ENCODE data around the gene PARD3.

Gene PARD3

GRCh38 chr10:34576797-34577196, 238.3 kb downstream of the PARD3 start:
- Histone ChIP-seq H3K4ac (ENCODE audit: low read depth, low read length) (no peak overlapping the region), H2BK12ac (ENCODE audit: low read length) (no peak overlapping the region), H3K79me1 (ENCODE audit: low read length) (no peaks in the 10 kb centered on the region), H3K9ac (ENCODE audit: low read length) (no peak overlapping the region), H4K91ac (ENCODE audit: low read depth, low read length) (no peak overlapping the region), H3K9me3 (ENCODE audit: insufficient read depth, low read depth, low read length) (no peaks in the 10 kb centered on the region), H4K12ac (ENCODE audit: low read depth, low read length) (no peak overlapping the region), H3K36me3 (ENCODE audit: control insufficient read depth in 1 of 2, insufficient read depth in 2 of 2, low read length in 2 of 2) (peaks cover 0 to 1% of the 10 kb centered on the region in 2 experiments), H3K79me2 (ENCODE audit: control insufficient read depth, insufficient read depth, low read length, poor library complexity) (no peaks in the 10 kb centered on the region), H3K27me3 (ENCODE audit: insufficient read depth, low read length) (no peaks in the 10 kb centered on the region), H4K8ac (ENCODE audit: low read depth, low read length) (no peak overlapping the region), H3K4me1 (ENCODE audit: control insufficient read depth in 1 of 2, insufficient read depth in 2 of 2, low read length in 2 of 2) (no peaks in the 10 kb centered on the region), H2AK5ac (ENCODE audit: low read length) (no peak overlapping the region), H3K27ac (ENCODE audit: low read depth, low read length) (no peak overlapping the region), H3K14ac (ENCODE audit: low read length) (no peak overlapping the region), H3K4me2 (ENCODE audit: low read length) (no peak overlapping the region), H2AFZ (ENCODE audit: insufficient read depth, low read length, poor library complexity) (no peak overlapping the region), H3K18ac (ENCODE audit: low read length) (no peak overlapping the region), H3K4me3 (ENCODE audit: low read depth, low read length) (no peak overlapping the region), H2BK5ac (ENCODE audit: low read depth, low read length, poor library complexity) (no peak overlapping the region), H3K23ac (ENCODE audit: low read length) (peak overlapping the region; percentile 87), H2BK120ac (ENCODE audit: insufficient read depth, low read length, poor library complexity) (no peak overlapping the region)
- WGBS (ENCODE audit: extremely low coverage, insufficient coverage, insufficient read length): no CpG with 5 or more reads among the region's 4 CpGs
- DNase-seq: no peak

GRCh38 chr10:34575882-34576281, 239.2 kb downstream of the PARD3 start:
- H3K27ac ChIP-seq (ENCODE audit: low read depth, low read length): no peak overlapping the region

DNA sequence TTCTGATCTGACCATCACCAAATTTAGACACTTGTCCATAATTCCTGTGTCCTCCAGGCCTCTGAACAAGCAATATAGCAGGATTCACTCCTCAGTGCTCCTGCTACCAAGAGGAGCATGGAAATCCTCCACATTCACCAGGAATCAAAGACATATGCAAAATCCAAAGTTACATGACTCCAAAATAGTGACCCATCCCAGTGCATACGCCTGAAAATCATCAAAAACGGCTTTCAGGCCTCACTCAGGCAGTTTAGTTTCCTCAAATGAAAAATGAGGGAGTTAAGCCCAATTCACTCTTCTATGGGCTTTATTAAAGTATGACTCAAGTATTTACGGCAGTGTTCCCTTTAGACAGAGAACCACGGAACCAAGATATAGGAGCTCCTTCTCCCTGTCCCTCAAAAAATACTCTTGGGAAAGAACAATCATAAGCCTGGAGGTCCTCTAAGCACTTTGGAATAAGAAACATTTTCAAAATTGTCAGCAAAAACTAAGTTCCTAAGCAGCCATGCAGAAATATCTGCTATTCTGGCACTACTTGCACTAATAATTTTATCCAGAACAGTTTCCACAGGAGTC, 240.7 kb downstream of the PARD3 start:
- Histone ChIP-seq H3K4me2 (ENCODE audit: low read length) (no peak overlapping the region), H4K91ac (ENCODE audit: low read depth, low read length) (no peak overlapping the region), H2BK5ac (ENCODE audit: low read depth, low read length, poor library complexity) (no peak overlapping the region), H2BK120ac (ENCODE audit: insufficient read depth, low read length, poor library complexity) (no peak overlapping the region), H3K4me3 (ENCODE audit: low read depth, low read length) (no peak overlapping the region), H3K4ac (ENCODE audit: low read depth, low read length) (no peak overlapping the region), H3K79me2 (ENCODE audit: control insufficient read depth, insufficient read depth, low read length, poor library complexity) (no peaks in the 10 kb centered on the region), H3K4me1 (ENCODE audit: control insufficient read depth in 1 of 2, insufficient read depth in 2 of 2, low read length in 2 of 2) (no peaks in the 10 kb centered on the region), H3K79me1 (ENCODE audit: low read length) (no peaks in the 10 kb centered on the region), H2AK5ac (ENCODE audit: low read length) (no peak overlapping the region), H3K27ac (ENCODE audit: low read depth, low read length) (no peak overlapping the region), H3K18ac (ENCODE audit: low read length) (no peak overlapping the region), H3K14ac (ENCODE audit: low read length) (no peak overlapping the region), H4K12ac (ENCODE audit: low read depth, low read length) (no peak overlapping the region), H3K36me3 (ENCODE audit: control insufficient read depth in 1 of 2, insufficient read depth in 2 of 2, low read length in 2 of 2) (peaks cover 0 to 1% of the 10 kb centered on the region in 2 experiments), H2AFZ (ENCODE audit: insufficient read depth, low read length, poor library complexity) (no peak overlapping the region), H3K23ac (ENCODE audit: low read length) (peak overlapping the region; percentile 33), H4K8ac (ENCODE audit: low read depth, low read length) (no peak overlapping the region), H3K9ac (ENCODE audit: low read length) (no peak overlapping the region), H2BK12ac (ENCODE audit: low read length) (no peak overlapping the region), H3K27me3 (ENCODE audit: insufficient read depth, low read length) (no peaks in the 10 kb centered on the region), H3K9me3 (ENCODE audit: insufficient read depth, low read depth, low read length) (no peaks in the 10 kb centered on the region)
- no CpG with 5 or more reads among the region's 4 CpGs for WGBS (ENCODE audit: extremely low coverage, insufficient coverage, insufficient read length)
- DNase-seq: no peak

More at GRCh38 chr10:34575882-34576281, 239.2 kb downstream of the PARD3 start:
- Histone ChIP-seq H3K14ac (ENCODE audit: low read length) (no peak overlapping the region), H4K12ac (ENCODE audit: low read depth, low read length) (no peak overlapping the region), H3K9ac (ENCODE audit: low read length) (no peak overlapping the region), H4K8ac (ENCODE audit: low read depth, low read length) (no peak overlapping the region), H3K18ac (ENCODE audit: low read length) (no peak overlapping the region), H3K23ac (ENCODE audit: low read length) (no peak overlapping the region), H3K79me2 (ENCODE audit: control insufficient read depth, insufficient read depth, low read length, poor library complexity) (no peaks in the 10 kb centered on the region), H3K27me3 (ENCODE audit: insufficient read depth, low read length) (no peaks in the 10 kb centered on the region), H3K4ac (ENCODE audit: low read depth, low read length) (no peak overlapping the region), H3K79me1 (ENCODE audit: low read length) (no peaks in the 10 kb centered on the region), H3K4me3 (ENCODE audit: low read depth, low read length) (no peak overlapping the region), H3K4me2 (ENCODE audit: low read length) (no peak overlapping the region), H3K4me1 (ENCODE audit: control insufficient read depth in 1 of 2, insufficient read depth in 2 of 2, low read length in 2 of 2) (no peaks in the 10 kb centered on the region), H2AFZ (ENCODE audit: insufficient read depth, low read length, poor library complexity) (no peak overlapping the region), H2AK5ac (ENCODE audit: low read length) (no peak overlapping the region), H3K36me3 (ENCODE audit: control insufficient read depth in 1 of 2, insufficient read depth in 2 of 2, low read length in 2 of 2) (peaks cover 0 to 1% of the 10 kb centered on the region in 2 experiments), H4K91ac (ENCODE audit: low read depth, low read length) (no peak overlapping the region), H2BK12ac (ENCODE audit: low read length) (no peak overlapping the region), H2BK120ac (ENCODE audit: insufficient read depth, low read length, poor library complexity) (no peak overlapping the region), H3K9me3 (ENCODE audit: insufficient read depth, low read depth, low read length) (no peaks in the 10 kb centered on the region), H2BK5ac (ENCODE audit: low read depth, low read length, poor library complexity) (no peak overlapping the region)
- DNase-seq: no peak
- no CpG with 5 or more reads among the region's 3 CpGs for WGBS (ENCODE audit: extremely low coverage, insufficient coverage, insufficient read length)

- no peak overlapping the region for H4K12ac ChIP-seq (ENCODE audit: low read depth, low read length)
- DNase-seq: peak; percentile 20 to 74
- WGBS (ENCODE audit: extremely low coverage, insufficient coverage, insufficient read length): no CpG with 5 or more reads among the region's 2 CpGs
- no peaks in the 10 kb centered on the region for H3K79me2 ChIP-seq (ENCODE audit: control insufficient read depth, insufficient read depth, low read length, poor library complexity)
- no peak overlapping the region for H2BK5ac ChIP-seq (ENCODE audit: low read depth, low read length, poor library complexity)
- no peak overlapping the region for H3K23ac ChIP-seq (ENCODE audit: low read length)
- H4K91ac ChIP-seq (ENCODE audit: low read depth, low read length): no peak overlapping the region
- H3K27me3 ChIP-seq (ENCODE audit: insufficient read depth, low read length): no peaks in the 10 kb centered on the region
- H3K14ac ChIP-seq (ENCODE audit: low read length): no peak overlapping the region
- no peaks in the 10 kb centered on the region for H3K79me1 ChIP-seq (ENCODE audit: low read length)
- H2BK12ac ChIP-seq (ENCODE audit: low read length): no peak overlapping the region
- H3K4ac ChIP-seq (ENCODE audit: low read depth, low read length): no peak overlapping the region
- no peak overlapping the region for H4K8ac ChIP-seq (ENCODE audit: low read depth, low read length)
- H2AK5ac ChIP-seq (ENCODE audit: low read length): no peak overlapping the region
- H3K4me2 ChIP-seq (ENCODE audit: low read length): no peak overlapping the region
- H3K4me3 ChIP-seq (ENCODE audit: low read depth, low read length): no peak overlapping the region
- no peaks in the 10 kb centered on the region for H3K9me3 ChIP-seq (ENCODE audit: insufficient read depth, low read depth, low read length)
- H3K27ac ChIP-seq (ENCODE audit: low read depth, low read length): no peak overlapping the region
- no peak overlapping the region for H3K18ac ChIP-seq (ENCODE audit: low read length)
- H2AFZ ChIP-seq (ENCODE audit: insufficient read depth, low read length, poor library complexity): no peak overlapping the region
- no peak overlapping the region for H3K9ac ChIP-seq (ENCODE audit: low read length)
- H3K36me3 ChIP-seq (ENCODE audit: control insufficient read depth in 1 of 2, insufficient read depth in 2 of 2, low read length in 2 of 2): no peaks in the 10 kb centered on the region
- H3K4me1 ChIP-seq (ENCODE audit: control insufficient read depth in 1 of 2, insufficient read depth in 2 of 2, low read length in 2 of 2): no peaks in the 10 kb centered on the region
- no peak overlapping the region for H2BK120ac ChIP-seq (ENCODE audit: insufficient read depth, low read length, poor library complexity)
These were observed 244.2 kb downstream of the PARD3 start for GRCh38 chr10:34570887-34571286.

All from trophoblast cell (in vitro differentiated cells and primary cell).